Measurements from ENCODE around the gene INPP5F. TPM values are rescaled to one million over a fixed set of nuclear protein-coding genes. Genes with fewer than 3 reads are reported as not detected.

INPP5F gene
- total and polyA plus RNA-seq, 9 of the 15 experiments (the other 6 are each of a cell fraction or from before 2014, with no cell fraction given), result 1.6 to 7.3 (median 6.0) TPM

- TF ChIP-seq MGA (IDR thresholded peaks at IDR 0.05) (no peak), U2AF1 (optimal IDR thresholded peaks at IDR 0.05; ENCODE audit: low read depth, low read length) (no peak), SAFB2 (IDR thresholded peaks at IDR 0.05; ENCODE audit: borderline replicate concordance, low read depth, low read length, severe bottlenecking) (no peak), EHMT2 (IDR thresholded peaks at IDR 0.05) (no peak), HNRNPL (IDR thresholded peaks at IDR 0.05; ENCODE audit: low read depth, low read length) (no peak)
These were observed 24.0 kb upstream of the INPP5F start (continued) for GRCh38 chr10:119701861-119702260.

All from K562 (cell line).